ENCODE results near the gene WDR36.

DNA sequence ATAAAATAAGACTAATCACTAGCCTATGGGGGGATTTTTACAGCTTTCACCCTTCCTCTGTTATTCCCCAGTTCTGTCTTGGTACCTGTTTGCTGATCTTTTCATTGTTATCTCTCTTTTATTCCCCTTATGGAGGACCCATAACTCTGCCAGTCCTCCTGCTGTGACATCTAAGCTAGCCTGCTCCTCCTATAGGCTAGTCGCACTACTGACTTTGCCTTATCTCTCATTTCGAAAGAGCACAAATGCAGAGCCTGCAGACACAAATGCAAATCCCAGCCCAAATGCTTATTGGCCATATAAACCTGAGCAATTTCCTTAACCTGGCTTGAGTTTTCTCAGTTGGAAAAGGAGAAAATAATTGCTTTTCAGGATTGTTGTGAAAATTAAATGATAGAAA, 72.9 kb downstream of the WDR36 start:
- TF ChIP-seq, protein P1, sequence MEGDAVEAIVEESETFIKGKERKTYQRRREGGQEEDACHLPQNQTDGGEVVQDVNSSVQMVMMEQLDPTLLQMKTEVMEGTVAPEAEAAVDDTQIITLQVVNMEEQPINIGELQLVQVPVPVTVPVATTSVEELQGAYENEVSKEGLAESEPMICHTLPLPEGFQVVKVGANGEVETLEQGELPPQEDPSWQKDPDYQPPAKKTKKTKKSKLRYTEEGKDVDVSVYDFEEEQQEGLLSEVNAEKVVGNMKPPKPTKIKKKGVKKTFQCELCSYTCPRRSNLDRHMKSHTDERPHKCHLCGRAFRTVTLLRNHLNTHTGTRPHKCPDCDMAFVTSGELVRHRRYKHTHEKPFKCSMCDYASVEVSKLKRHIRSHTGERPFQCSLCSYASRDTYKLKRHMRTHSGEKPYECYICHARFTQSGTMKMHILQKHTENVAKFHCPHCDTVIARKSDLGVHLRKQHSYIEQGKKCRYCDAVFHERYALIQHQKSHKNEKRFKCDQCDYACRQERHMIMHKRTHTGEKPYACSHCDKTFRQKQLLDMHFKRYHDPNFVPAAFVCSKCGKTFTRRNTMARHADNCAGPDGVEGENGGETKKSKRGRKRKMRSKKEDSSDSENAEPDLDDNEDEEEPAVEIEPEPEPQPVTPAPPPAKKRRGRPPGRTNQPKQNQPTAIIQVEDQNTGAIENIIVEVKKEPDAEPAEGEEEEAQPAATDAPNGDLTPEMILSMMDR (IDR thresholded peaks at IDR 0.05), result no peak
- no peak for TF ChIP-seq POLR2A (IDR thresholded peaks at IDR 0.05)

All from body of pancreas (tissue), 4 donors.